ENCODE data around the gene ABCC1. TPM values are rescaled to one million over a fixed set of nuclear protein-coding genes. Genes with fewer than 3 reads are reported as not detected.

The ABCC1 gene
- polyA plus RNA-seq, 1 of the 3 experiments (the other 2 are of a cell fraction): 23.7 TPM

GRCh38 chr16:16007743-16008111 is 58.3 kb downstream of the ABCC1 start:
- Histone ChIP-seq H3K9me2 (no peaks in the 10 kb centered on the region), H3K9me3 (no peaks in the 10 kb centered on the region), H3K9ac (no peak overlapping the region), H3K4me1 (ENCODE audit: control insufficient read depth in 1 of 2, insufficient read depth in 2 of 2, low read depth in 1 of 2, low read length in 1 of 2) (peaks cover 0 to 17% of the 10 kb centered on the region in 2 experiments; a peak in 2 of 4 replicates), H3K27me3 (ENCODE audit: insufficient read depth) (no peaks in the 10 kb centered on the region), H3F3A (replicated peaks; ENCODE audit: insufficient read depth) (peaks cover 26% of the 10 kb centered on the region), H3K4me2 (no peak overlapping the region), H3K36me3 (replicated peaks in 1 of 2; ENCODE audit: control insufficient read depth in 1 of 2, insufficient read depth in 2 of 2, low read length in 1 of 2) (peaks cover 0 to 13% of the 10 kb centered on the region in 2 experiments), H4K20me1 (ENCODE audit: insufficient read depth) (no peaks in the 10 kb centered on the region), H3K27ac (ENCODE audit: low read depth in 2 of 2, low read length in 1 of 2) (no peak overlapping the region), H2AFZ (ENCODE audit: low read depth) (no peak overlapping the region), H3K4me3 (ENCODE audit: low read depth in 2 of 2, low read length in 1 of 2) (no peak overlapping the region), H3K79me2 (ENCODE audit: insufficient read depth) (peaks cover 40% of the 10 kb centered on the region)
- POLR2A ChIA-PET: no interaction called here
- no peak for DNase-seq
- TF ChIP-seq IRF3 (IDR thresholded peaks at IDR 0.05; ENCODE audit: low read depth, low read length) (no peak), ELF1 (IDR thresholded peaks at IDR 0.05) (no peak)
- CTCF ChIA-PET: no interaction called here
- 95% methylated on average over 11 of the region's 11 CpGs for WGBS (ENCODE audit: low lambda C conversion rate)

- no peak overlapping the region for H2AFZ ChIP-seq (ENCODE audit: low read depth)
- peaks cover 26% of the 10 kb centered on the region for H3F3A ChIP-seq (replicated peaks; ENCODE audit: insufficient read depth)
- H3K4me2 ChIP-seq: no peak overlapping the region
- no peak overlapping the region for H3K27ac ChIP-seq (ENCODE audit: low read depth in 2 of 2, low read length in 1 of 2)
- H3K9me2 ChIP-seq: no peaks in the 10 kb centered on the region
- H3K4me3 ChIP-seq (ENCODE audit: low read depth in 2 of 2, low read length in 1 of 2): no peak overlapping the region
- ChIA-PET CTCF (no interaction called here), POLR2A (no interaction called here)
- no peak for DNase-seq
- no peak for TF ChIP-seq POLR2AphosphoS5 (IDR thresholded peaks at IDR 0.05; ENCODE audit: low read depth, low read length)
- TF ChIP-seq GATA2 (CRISPR knock-in tag; IDR thresholded peaks at IDR 0.05): no peak
- TF ChIP-seq TEAD4 (IDR thresholded peaks at IDR 0.05; ENCODE audit: borderline replicate concordance, insufficient read depth): no peak
- no peak for TF ChIP-seq FOXJ3 (CRISPR knock-in tag; IDR thresholded peaks at IDR 0.05)
- no peak for TF ChIP-seq RFX5 (IDR thresholded peaks at IDR 0.05; ENCODE audit: low read length)
- no peak for TF ChIP-seq FOSL2 (IDR thresholded peaks at IDR 0.05; ENCODE audit: borderline replicate concordance, low read depth)
- no peak for TF ChIP-seq SIN3A (IDR thresholded peaks at IDR 0.05; ENCODE audit: borderline replicate concordance, low read depth, low read length)
- TF ChIP-seq PBX3 (IDR thresholded peaks at IDR 0.05): no peak
- TF ChIP-seq RXRA (IDR thresholded peaks at IDR 0.05; ENCODE audit: borderline replicate concordance, low read depth): no peak
- TF ChIP-seq EP300 (IDR thresholded peaks at IDR 0.05; ENCODE audit: borderline replicate concordance in 1 of 2, low read depth in 1 of 2, low read length in 1 of 2): no peak
- no peak for TF ChIP-seq IRF3 (IDR thresholded peaks at IDR 0.05; ENCODE audit: low read depth, low read length)
- TF ChIP-seq NFIC (IDR thresholded peaks at IDR 0.05; ENCODE audit: borderline replicate concordance): no peak
- no peak for TF ChIP-seq USF2 (IDR thresholded peaks at IDR 0.05; ENCODE audit: borderline replicate concordance, low read depth, low read length)
- TF ChIP-seq GABPA (IDR thresholded peaks at IDR 0.05; ENCODE audit: low read depth): no peak
- no peak for TF ChIP-seq MEF2A (IDR thresholded peaks at IDR 0.05; ENCODE audit: borderline replicate concordance, low read depth)
- no peak for TF ChIP-seq USF1 (IDR thresholded peaks at IDR 0.05; ENCODE audit: borderline replicate concordance, low read depth)
- no peak for TF ChIP-seq ELF1 (IDR thresholded peaks at IDR 0.05)
- H3K36me3 ChIP-seq (replicated peaks in 1 of 2; ENCODE audit: control insufficient read depth in 1 of 2, insufficient read depth in 2 of 2, low read length in 1 of 2): peaks cover 0 to 13% of the 10 kb centered on the region in 2 experiments
- 95% methylated on average over 2 of the region's 2 CpGs for WGBS (ENCODE audit: low lambda C conversion rate)
- peaks cover 38% of the 10 kb centered on the region for H3K79me2 ChIP-seq (ENCODE audit: insufficient read depth)
- H4K20me1 ChIP-seq (ENCODE audit: insufficient read depth): no peaks in the 10 kb centered on the region
- H3K4me1 ChIP-seq (ENCODE audit: control insufficient read depth in 1 of 2, insufficient read depth in 2 of 2, low read depth in 1 of 2, low read length in 1 of 2): peaks cover 0 to 17% of the 10 kb centered on the region in 2 experiments; a peak in 2 of 4 replicates
- no peaks in the 10 kb centered on the region for H3K27me3 ChIP-seq (ENCODE audit: insufficient read depth)
- no peak overlapping the region for H3K9ac ChIP-seq
- no peaks in the 10 kb centered on the region for H3K9me3 ChIP-seq
Observed at GRCh38 chr16:16008666-16009065, 59.2 kb downstream of the ABCC1 start.

Data from SK-N-SH (cell line).